ENCODE data around the gene EGF.
"Not testable (repeated sequence)": the region's sequence is repeated elsewhere in the genome, so short reads cannot be mapped to it uniquely, and the experiment has no call there.

Gene EGF

DNA sequence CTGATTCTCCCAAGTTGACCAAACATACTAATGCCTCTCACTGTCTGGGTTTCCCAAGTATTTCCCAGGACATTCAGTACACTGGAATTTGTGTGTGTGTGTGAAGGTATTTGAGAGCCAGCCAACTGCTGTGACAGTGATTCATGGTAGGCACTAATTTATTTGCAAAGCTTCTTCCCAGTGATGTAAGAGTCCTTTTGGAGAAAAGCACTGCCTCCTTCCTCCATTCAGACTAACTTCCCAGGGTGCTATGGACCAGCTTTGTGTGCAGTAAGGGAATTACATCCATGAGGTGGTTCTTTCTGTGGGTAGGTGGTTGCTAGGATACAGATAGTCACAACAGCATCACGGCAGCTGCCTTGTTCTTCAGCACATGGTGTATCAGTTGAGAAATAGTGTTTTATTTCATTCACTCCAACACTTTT, 8.7 kb downstream of the EGF start:
- no peaks in the 10 kb centered on the region for H3K9me3 Mint-ChIP-seq
- TF ChIP-seq, protein P1, sequence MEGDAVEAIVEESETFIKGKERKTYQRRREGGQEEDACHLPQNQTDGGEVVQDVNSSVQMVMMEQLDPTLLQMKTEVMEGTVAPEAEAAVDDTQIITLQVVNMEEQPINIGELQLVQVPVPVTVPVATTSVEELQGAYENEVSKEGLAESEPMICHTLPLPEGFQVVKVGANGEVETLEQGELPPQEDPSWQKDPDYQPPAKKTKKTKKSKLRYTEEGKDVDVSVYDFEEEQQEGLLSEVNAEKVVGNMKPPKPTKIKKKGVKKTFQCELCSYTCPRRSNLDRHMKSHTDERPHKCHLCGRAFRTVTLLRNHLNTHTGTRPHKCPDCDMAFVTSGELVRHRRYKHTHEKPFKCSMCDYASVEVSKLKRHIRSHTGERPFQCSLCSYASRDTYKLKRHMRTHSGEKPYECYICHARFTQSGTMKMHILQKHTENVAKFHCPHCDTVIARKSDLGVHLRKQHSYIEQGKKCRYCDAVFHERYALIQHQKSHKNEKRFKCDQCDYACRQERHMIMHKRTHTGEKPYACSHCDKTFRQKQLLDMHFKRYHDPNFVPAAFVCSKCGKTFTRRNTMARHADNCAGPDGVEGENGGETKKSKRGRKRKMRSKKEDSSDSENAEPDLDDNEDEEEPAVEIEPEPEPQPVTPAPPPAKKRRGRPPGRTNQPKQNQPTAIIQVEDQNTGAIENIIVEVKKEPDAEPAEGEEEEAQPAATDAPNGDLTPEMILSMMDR (IDR thresholded peaks at IDR 0.05), result no peak

GRCh38 chr4:109925396-109925795, 12.7 kb downstream of the EGF start:
- Mint-ChIP-seq H3K36me3 (ENCODE audit: low read depth) (no peaks in the 10 kb centered on the region), H3K27ac (no peak overlapping the region), H3K27me3 (ENCODE audit: low read depth, poor library complexity) (peaks cover 2% of the 10 kb centered on the region), H3K9me3 (no peaks in the 10 kb centered on the region), H3K4me3 (no peak overlapping the region), H3K4me1 (peaks cover 5% of the 10 kb centered on the region)
- TF ChIP-seq, protein P1 (IDR thresholded peaks at IDR 0.05), result no peak
- DNase-seq, result no peak

More for the DNA sequence above, 8.7 kb downstream of the EGF start:
- H3K27ac Mint-ChIP-seq, result peak overlapping the region; percentile 39
- H3K36me3 Mint-ChIP-seq (ENCODE audit: low read depth), result no peaks in the 10 kb centered on the region
- H3K4me3 Mint-ChIP-seq, result no peak overlapping the region
- H3K27me3 Mint-ChIP-seq (ENCODE audit: low read depth, poor library complexity), result peaks cover 5% of the 10 kb centered on the region
- no peak for DNase-seq
- H3K4me1 Mint-ChIP-seq, result peaks cover 5% of the 10 kb centered on the region

GRCh38 chr4:109928327-109929045, 15.8 kb downstream of the EGF start:
- H3K4me3 Mint-ChIP-seq, result no peak overlapping the region

DNA sequence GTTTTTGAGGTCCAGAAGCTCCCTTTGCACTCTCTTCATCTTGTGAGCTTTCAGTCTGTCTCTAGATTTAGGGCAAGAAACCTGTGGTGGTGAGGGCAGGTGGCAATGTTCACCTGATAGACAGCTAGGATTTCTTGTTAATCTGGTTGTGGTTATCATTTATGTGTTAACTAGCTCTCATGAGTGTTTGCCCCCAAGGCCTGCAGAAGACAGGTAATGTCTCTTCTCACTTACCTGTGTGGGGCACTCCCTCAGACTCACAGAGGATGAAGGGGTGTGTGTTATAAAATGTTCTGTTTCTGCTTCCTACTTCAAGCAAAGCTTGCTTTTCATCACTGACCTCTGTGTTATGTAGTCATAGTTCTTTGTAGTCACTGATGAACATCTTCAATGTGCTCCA, 17.8 kb downstream of the EGF start:
- H3K9me3 Mint-ChIP-seq, result peaks cover 16% of the 10 kb centered on the region
- no peak overlapping the region for H3K27ac Mint-ChIP-seq
- peaks cover 2% of the 10 kb centered on the region for H3K27me3 Mint-ChIP-seq (ENCODE audit: low read depth, poor library complexity)
- no peak for DNase-seq
- no peaks in the 10 kb centered on the region for H3K4me1 Mint-ChIP-seq
- H3K4me3 Mint-ChIP-seq, result no peak overlapping the region
- TF ChIP-seq, protein P1 (IDR thresholded peaks at IDR 0.05), result no peak
- no peaks in the 10 kb centered on the region for H3K36me3 Mint-ChIP-seq (ENCODE audit: low read depth)

More at GRCh38 chr4:109928327-109929045, 15.8 kb downstream of the EGF start:
- no peak for DNase-seq
- Mint-ChIP-seq H3K9me3 (no peaks in the 10 kb centered on the region), H3K4me1 (no peaks in the 10 kb centered on the region), H3K27ac (no peak overlapping the region), H3K27me3 (ENCODE audit: low read depth, poor library complexity) (peaks cover 2% of the 10 kb centered on the region), H3K36me3 (ENCODE audit: low read depth) (no peaks in the 10 kb centered on the region)
- TF ChIP-seq, protein P1 (IDR thresholded peaks at IDR 0.05), result no peak

GRCh38 chr4:109930872-109931271, 18.2 kb downstream of the EGF start:
- Mint-ChIP-seq H3K4me3 (no peak overlapping the region), H3K4me1 (no peaks in the 10 kb centered on the region), H3K36me3 (ENCODE audit: low read depth) (no peaks in the 10 kb centered on the region), H3K27me3 (ENCODE audit: low read depth, poor library complexity) (peaks cover 2% of the 10 kb centered on the region), H3K27ac (no peak overlapping the region), H3K9me3 (peaks cover 20% of the 10 kb centered on the region)
- no peak for DNase-seq
- TF ChIP-seq, protein P1 (IDR thresholded peaks at IDR 0.05), result no peak

GRCh38 chr4:109931318-109931717, 18.6 kb downstream of the EGF start:
- TF ChIP-seq, protein P1 (IDR thresholded peaks at IDR 0.05), result no peak
- DNase-seq, result no peak
- peaks cover 23% of the 10 kb centered on the region for H3K9me3 Mint-ChIP-seq
- H3K36me3 Mint-ChIP-seq (ENCODE audit: low read depth), result no peaks in the 10 kb centered on the region
- H3K4me3 Mint-ChIP-seq, result no peak overlapping the region
- no peak overlapping the region for H3K27ac Mint-ChIP-seq
- peaks cover 6% of the 10 kb centered on the region for H3K27me3 Mint-ChIP-seq (ENCODE audit: low read depth, poor library complexity)
- no peaks in the 10 kb centered on the region for H3K4me1 Mint-ChIP-seq

- H3K27ac Mint-ChIP-seq; H3K36me3 Mint-ChIP-seq (ENCODE audit: low read depth); H3K4me1 Mint-ChIP-seq; H3K4me3 Mint-ChIP-seq; DNase-seq; H3K27me3 Mint-ChIP-seq (ENCODE audit: low read depth, poor library complexity): not testable (repeated sequence)
- peaks cover 42% of the 10 kb centered on the region for H3K9me3 Mint-ChIP-seq
These were observed 24.7 kb downstream of the EGF start for GRCh38 chr4:109937352-109937751.
